Activated CD8-positive, alpha-beta memory T cell treated with anti-CD3 and anti-CD28 coated beads for 1 hour (primary cell): ENCODE data around the gene HOXC12.

Experiments
- DNase-seq, 2 donors: peaks; one replicate each; pipeline ENCODE4 v3.0.0-alpha.2; 2020; ENCODE audit warnings: low read depth in 1 of 2; ENCODE audit errors: extremely low read depth in 1 of 2

HOXC12 gene, protein sequence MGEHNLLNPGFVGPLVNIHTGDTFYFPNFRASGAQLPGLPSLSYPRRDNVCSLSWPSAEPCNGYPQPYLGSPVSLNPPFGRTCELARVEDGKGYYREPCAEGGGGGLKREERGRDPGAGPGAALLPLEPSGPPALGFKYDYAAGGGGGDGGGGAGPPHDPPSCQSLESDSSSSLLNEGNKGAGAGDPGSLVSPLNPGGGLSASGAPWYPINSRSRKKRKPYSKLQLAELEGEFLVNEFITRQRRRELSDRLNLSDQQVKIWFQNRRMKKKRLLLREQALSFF

GRCh38 chr12:53954694-53955035, at the start of gene HOXC12:
Gene HOXC12, plus strand, starts transcription at chr12:53954903. Its CDS starts 27 bp downstream, at chr12:53954930.
- no peak for DNase-seq

- no peak for DNase-seq
Observed at GRCh38 chr12:53907103-53907502, 47.6 kb upstream of the HOXC12 start.

DNA sequence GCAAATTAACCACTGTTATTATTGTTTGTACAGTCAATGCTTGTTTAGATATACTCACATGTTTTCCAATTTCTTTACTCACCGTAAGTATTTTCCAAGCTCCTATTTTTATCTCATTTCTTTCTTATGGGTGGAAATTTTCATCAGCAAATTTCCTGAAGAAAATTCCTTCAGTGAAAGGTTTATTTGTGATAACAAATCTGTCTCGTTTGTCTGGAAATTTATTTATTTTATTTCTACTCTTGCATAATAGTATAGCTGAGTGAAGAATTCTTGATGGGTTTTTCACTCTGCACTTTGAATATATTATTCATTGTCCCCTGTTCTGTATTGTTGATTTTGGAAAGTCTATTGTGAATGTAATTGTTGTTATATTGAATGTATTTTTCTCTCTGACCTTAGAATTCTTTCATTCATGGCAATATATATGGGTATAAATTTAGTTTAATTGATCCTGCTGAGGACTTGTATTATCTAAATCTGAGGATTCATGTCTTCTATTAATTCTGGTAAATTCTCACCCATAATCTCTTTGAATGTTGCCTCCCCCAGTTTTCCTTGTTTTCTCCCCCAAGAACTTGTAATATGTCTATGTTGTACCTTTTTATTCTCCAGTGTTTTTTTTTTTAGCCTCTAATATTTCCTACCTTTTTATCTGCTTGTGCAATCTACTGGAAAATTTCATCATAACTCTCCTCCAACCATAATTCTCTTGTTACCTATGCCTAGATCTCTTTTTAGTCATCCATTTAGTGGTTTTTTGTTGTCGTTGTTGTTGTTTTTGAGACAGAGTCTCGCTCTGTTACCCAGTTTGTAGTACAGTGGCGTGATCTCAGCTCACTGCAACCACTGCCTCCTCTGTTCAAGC, 37.7 kb upstream of the HOXC12 start:
- DNase-seq = no peak

DNA sequence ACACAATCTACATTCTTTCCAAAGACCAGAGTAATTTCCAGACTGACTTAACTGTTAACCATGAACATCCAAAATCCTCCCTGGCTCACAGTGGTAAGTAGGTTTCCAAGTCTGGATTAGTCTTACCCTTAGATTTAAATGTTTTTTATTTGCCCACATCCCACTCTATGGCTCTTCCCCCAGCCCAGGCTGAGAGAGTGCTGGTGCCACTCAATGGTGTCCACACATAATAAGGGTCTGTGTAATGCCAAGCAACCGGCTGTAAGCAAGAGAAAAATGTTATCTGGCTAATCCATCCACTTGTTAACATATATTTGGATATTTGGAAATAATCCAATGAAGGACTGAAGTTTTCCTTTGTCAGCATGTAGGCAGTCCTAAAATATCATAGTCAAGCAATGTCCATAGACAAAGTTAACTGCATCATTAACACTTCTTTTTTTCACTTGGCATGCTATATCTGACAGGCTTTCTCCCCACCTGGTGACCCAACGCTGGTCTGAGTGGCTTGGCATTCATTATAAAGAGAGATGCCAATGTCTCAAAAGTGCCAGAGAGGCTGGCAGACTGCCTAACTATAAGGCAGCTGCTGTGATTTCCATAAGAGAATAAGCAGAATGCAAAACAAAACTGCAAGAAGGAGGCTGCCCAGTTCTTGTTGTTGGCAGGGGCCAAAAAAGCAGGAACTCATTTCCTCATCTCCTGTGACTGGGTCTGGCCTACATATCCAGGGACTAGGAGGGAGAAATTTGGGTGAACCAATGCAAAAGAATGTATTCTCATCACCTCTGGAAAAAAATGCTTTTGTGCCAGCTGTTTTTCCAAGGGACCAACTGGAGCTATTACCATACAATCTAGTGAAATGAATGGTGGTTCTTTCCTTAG, 29.9 kb upstream of the HOXC12 start:
- DNase-seq = no peak

- DNase-seq = no peak
Observed at GRCh38 chr12:53927220-53928029, 27.3 kb upstream of the HOXC12 start.

GRCh38 chr12:53928054-53928835, 26.5 kb upstream of the HOXC12 start:
- DNase-seq = no peak

- DNase-seq = no peak
Observed at GRCh38 chr12:53929527-53929926, 25.2 kb upstream of the HOXC12 start.

DNA sequence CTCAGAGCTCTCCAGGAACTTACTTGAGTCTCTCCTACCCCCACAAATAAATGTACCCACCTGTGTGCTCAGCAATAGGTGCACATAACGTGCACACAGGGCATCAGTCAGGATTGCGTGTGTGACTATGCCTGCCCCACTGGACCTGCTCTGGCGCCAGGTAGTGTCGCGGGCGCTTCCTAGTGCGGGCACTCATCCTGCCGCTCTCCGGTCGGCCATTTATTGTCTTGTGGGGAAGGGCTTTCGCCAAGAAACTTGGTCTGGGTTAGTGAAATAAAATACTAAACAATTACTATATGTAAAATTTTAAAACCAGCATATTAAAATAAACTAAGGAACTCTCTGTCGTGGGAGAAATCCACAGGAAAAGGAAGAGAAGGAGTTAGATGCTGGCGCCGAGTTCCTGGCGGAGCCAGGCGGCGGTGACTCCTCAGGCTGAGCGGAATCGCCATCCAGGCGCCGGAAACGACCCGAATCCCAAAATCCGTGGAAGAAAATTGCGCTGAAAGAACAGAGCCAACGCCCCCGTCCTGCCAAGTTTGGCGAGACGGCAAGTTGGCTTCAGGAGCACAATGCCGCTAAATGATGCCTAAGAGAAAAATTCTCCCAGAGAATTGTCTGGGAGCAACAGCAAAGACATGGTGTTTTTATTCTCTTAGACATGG, 24.0 kb upstream of the HOXC12 start:
- no peak for DNase-seq

DNA sequence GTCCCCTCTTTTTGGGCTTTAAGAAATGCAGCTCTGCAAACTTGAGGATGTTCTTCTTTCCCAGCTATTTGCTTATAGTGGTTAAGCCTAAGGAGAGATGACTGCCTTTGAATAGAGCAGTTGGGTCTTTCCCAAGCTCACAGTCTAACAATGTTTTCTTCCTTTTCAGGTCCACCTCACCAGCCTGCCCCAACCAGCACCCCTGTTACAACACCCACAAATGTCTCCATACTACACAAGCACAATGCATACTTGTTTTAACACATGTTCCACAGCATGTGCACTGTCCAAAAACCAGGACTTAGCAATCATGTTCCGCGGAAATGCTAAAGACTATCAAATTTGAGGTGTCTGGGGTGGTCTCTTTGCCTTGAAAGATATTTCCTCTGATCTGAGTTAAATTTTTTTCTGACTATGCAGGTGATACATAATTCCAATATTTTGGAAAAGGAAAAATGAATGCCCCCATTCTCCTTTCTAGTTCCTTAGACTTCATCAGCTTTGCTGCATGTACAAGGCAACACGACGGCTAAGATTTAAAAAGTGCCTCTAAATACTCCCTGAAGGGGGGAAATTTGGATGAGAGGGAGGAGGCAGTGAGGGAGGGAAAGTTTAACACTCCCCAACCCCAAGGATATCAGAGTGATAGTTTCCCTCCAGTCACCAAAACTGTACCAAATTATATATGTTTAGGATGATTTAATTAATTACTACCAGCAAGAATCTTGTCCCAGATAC, 22.7 kb upstream of the HOXC12 start:
- DNase-seq = no peak

- DNase-seq = no peak
Observed at GRCh38 chr12:53932915-53933314, 21.8 kb upstream of the HOXC12 start.

DNA sequence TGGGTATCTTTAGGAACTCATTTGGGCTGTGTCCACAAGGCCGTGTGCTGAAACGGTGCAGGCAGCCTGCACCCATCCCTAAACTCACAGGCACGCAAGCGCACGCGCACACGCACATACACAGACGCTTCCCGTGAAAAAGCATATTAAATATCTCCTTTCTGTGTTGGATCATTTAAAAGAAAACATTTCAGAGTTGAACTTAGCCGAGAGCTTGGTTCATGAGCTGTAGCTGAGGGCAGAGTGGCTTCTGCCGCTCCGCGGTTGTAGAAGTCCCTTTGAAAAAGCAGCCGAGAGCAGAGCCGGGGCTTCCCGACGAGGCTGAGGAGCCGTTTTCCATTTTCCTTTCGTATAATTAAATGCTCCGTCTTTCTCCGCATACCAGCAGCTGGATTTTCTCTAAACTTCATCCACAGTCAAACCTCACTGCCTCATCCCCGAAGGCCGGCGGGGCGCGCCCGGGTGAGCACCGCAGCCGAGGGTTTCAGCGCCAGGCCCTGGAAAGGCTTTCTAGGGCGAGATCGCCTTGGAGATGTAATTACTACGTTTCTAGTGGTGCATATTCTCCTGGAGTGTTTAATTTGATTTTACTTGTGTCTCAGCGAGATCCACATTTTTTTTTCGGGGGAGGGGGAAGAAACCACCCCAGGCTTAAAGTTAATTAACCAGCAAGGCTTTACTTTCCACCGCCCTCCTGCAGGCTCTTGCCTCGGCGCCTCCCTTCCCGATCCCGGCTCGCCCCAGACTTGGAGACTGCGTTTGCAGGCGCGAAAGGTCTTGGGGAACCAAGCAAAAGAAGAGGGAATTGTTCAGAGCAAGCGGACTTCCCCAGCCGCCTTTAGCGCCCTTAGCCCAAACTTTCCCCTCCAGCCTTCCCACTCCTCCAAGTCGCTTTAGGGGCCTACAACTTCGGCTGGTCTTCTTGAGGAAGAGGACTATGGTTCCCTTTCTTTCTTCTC, 19.0 kb upstream of the HOXC12 start:
- no peak for DNase-seq

DNA sequence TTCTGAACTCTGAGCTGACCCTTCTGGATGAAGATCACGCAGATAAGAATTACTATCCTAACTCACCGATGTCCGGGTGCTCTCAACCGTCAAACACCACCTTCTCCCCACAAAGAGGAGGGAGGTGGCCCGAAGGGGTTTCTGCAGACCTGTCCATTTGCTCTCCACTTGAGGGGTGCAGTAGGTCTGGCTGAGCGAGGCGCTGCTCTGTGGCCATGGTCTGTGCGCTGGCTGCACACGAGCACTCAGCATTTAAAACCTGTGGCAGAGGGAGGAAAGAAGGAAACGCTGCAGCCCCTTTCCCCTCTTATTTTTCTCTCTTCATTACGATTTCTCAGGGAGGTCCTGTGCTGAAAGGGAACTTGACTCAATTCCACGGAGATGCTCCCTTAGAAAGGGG, 17.6 kb upstream of the HOXC12 start:
- DNase-seq = no peak

GRCh38 chr12:53937596-53938325, 16.9 kb upstream of the HOXC12 start:
- DNase-seq = no peak

DNA sequence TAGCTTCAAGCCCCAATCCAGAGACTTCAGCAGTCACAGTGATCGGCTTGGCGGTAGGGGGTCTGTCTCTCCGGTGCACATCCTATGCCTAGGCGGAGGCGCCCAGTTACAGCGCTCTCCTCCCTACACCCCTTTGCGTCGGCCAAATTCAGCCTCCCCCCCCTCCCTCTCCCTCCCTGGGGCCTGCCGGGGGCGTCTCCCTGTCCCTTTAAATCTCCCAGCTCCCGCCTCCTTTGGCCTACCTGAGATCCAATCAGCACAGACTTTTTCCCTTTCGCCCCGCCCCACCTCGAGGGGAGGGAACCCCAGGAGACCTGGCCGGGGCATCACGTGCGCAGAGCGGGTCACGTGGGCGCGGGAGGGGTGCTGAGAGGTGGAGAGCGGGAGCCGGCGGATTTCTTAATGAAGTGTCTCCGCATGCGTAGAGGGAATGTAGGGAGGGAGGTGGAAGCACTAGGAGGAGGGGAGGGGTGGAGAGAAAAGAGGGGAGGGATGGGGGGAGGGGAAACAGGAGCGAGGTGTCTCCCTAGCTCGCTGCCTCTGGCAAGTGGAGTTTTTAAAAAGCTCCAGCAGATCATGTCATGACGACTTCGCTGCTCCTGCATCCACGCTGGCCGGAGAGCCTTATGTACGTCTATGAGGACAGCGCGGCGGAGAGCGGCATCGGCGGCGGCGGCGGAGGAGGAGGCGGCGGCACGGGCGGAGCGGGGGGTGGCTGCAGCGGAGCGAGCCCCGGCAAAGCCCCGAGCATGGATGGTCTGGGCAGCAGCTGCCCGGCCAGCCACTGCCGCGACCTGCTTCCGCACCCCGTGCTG, 16.2 kb upstream of the HOXC12 start, which contains the start of gene HOXC13:
Gene HOXC13, plus strand, starts transcription at position 506 of the 815 bp plus-strand sequence. Its CDS starts 76 bp downstream, at position 582.
- no peak for DNase-seq
